ENCODE data around the gene CDCA4.

DNA sequence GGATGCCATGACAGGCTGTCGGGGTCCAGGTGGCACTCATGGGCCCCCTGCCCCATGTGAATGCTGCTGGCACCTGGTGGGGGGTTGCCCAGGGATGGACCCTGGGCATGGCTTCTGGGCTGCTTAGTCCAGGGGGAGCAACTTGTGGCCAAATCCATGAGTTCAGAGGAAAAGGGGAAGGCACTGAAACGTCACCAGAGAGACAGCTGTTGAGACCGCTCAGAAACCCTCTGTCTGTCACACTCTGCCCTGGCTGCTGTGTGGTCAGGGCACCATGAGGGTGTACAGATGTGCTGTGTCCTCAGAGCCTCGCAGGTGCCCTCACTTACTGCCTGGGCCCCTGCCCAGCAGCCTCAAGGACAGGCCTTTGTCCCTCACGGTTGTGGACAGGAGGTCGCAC, 25.9 kb downstream of the CDCA4 start:
- TF ChIP-seq, protein P1, sequence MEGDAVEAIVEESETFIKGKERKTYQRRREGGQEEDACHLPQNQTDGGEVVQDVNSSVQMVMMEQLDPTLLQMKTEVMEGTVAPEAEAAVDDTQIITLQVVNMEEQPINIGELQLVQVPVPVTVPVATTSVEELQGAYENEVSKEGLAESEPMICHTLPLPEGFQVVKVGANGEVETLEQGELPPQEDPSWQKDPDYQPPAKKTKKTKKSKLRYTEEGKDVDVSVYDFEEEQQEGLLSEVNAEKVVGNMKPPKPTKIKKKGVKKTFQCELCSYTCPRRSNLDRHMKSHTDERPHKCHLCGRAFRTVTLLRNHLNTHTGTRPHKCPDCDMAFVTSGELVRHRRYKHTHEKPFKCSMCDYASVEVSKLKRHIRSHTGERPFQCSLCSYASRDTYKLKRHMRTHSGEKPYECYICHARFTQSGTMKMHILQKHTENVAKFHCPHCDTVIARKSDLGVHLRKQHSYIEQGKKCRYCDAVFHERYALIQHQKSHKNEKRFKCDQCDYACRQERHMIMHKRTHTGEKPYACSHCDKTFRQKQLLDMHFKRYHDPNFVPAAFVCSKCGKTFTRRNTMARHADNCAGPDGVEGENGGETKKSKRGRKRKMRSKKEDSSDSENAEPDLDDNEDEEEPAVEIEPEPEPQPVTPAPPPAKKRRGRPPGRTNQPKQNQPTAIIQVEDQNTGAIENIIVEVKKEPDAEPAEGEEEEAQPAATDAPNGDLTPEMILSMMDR (IDR thresholded peaks at IDR 0.05; ENCODE audit: poor library complexity, severe bottlenecking) = no peak
- TF ChIP-seq, protein P2, sequence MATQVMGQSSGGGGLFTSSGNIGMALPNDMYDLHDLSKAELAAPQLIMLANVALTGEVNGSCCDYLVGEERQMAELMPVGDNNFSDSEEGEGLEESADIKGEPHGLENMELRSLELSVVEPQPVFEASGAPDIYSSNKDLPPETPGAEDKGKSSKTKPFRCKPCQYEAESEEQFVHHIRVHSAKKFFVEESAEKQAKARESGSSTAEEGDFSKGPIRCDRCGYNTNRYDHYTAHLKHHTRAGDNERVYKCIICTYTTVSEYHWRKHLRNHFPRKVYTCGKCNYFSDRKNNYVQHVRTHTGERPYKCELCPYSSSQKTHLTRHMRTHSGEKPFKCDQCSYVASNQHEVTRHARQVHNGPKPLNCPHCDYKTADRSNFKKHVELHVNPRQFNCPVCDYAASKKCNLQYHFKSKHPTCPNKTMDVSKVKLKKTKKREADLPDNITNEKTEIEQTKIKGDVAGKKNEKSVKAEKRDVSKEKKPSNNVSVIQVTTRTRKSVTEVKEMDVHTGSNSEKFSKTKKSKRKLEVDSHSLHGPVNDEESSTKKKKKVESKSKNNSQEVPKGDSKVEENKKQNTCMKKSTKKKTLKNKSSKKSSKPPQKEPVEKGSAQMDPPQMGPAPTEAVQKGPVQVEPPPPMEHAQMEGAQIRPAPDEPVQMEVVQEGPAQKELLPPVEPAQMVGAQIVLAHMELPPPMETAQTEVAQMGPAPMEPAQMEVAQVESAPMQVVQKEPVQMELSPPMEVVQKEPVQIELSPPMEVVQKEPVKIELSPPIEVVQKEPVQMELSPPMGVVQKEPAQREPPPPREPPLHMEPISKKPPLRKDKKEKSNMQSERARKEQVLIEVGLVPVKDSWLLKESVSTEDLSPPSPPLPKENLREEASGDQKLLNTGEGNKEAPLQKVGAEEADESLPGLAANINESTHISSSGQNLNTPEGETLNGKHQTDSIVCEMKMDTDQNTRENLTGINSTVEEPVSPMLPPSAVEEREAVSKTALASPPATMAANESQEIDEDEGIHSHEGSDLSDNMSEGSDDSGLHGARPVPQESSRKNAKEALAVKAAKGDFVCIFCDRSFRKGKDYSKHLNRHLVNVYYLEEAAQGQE (IDR thresholded peaks at IDR 0.05; ENCODE audit: borderline replicate concordance) = no peak
- TF ChIP-seq EP300 (conservative IDR thresholded peaks at IDR 0.05; ENCODE audit: poor library complexity, severe bottlenecking) = no peak
- no peak for TF ChIP-seq TAF1 (IDR thresholded peaks at IDR 0.05; ENCODE audit: low read depth)
- no peak for TF ChIP-seq POLR2AphosphoS5 (IDR thresholded peaks at IDR 0.05)
- no peak for TF ChIP-seq EZH2 (IDR thresholded peaks at IDR 0.05; ENCODE audit: borderline replicate concordance, insufficient read depth, low read length, poor library complexity, severe bottlenecking)
- no peak for TF ChIP-seq RAD21 (conservative IDR thresholded peaks at IDR 0.05)

Data from neural cell (in vitro differentiated cells).